HepG2 (cell line): ENCODE results near the gene TM4SF4. TPM values are rescaled to one million over a fixed set of nuclear protein-coding genes. Genes with fewer than 3 reads are reported as not detected.

ENCODE experiments used
- ATAC-seq: fragments of 200-7000 bp; cut with Tn5 transposase; 3 replicates; pipeline ENCODE4 v1.9.1; 2020; ENCODE audit warnings: mild to moderate bottlenecking, moderate library complexity
- BruUV-seq: library from RNA; stranded (reverse); fragments of 400-500 nt; replicated peaks from 2 replicates; lab custom pipeline; 2021; lab: Mats Ljungman, UMichigan
- CTCF ChIA-PET: fragments of 300-600 bp; formaldehyde crosslinking; extraction: SDS; loops from one replicate; lab custom pipeline; 2021; ENCODE audit warnings: low total read pairs, inconsistent platforms, low intra/inter-chr PET ratio; lab: Yijun Ruan, JAX
- POLR2A ChIA-PET: fragments of 350-600 bp; sonication (Branson Sonifier 250); formaldehyde crosslinking; loops from one replicate; lab custom pipeline; 2020; ENCODE audit warnings: antibody characterized with exemption, inconsistent platforms; lab: Yijun Ruan, JAX
- DNase-seq: peaks from one replicate; pipeline ENCODE4 v3.0.0-alpha.2; 2015; ENCODE audit warnings: low spot score
- FAIRE-seq: peaks from 3 replicates; lab custom pipeline; 2011; peaks lifted over from hg19 to GRCh38; lab: Jason Lieb, UNC
- H2AFZ ChIP-seq: one replicate; pipeline ENCODE4 v1.6.1; 2011; ENCODE audit warnings: low read length, inconsistent platforms
- H3K27ac ChIP-seq: fragments of 300-600 bp; 3 replicates; pipeline ENCODE4 v1.8.0; 2011; ENCODE audit warnings: mixed run types, mild to moderate bottlenecking, mixed read lengths, low read length, inconsistent platforms; ENCODE audit not compliant: insufficient read depth; ENCODE audit errors: extremely low read length
- H3K27me3 ChIP-seq, 2 experiments: fragments of 200-600 bp in 1 of 2; 2 replicates in 1 of 2; 3 replicates in 1 of 2; pipeline versions ENCODE4 v1.6.0 to v1.8.0; 2011; ENCODE audit warnings: low read length in 2 of 2, mild to moderate bottlenecking in 2 of 2, moderate library complexity in 2 of 2, inconsistent platforms in 1 of 2; ENCODE audit not compliant: insufficient read depth in 2 of 2, control insufficient read depth in 1 of 2
- H3K36me3 ChIP-seq, 2 experiments: fragments of 200-600 bp in 1 of 2; replicated peaks in 1 of 2; 2 replicates in 1 of 2; 3 replicates in 1 of 2; pipeline versions ENCODE4 v1.5.1 to v1.8.0; 2011; ENCODE audit warnings: low read length in 2 of 2, inconsistent platforms in 1 of 2; ENCODE audit not compliant: insufficient read depth in 2 of 2, control insufficient read depth in 1 of 2
- H3K4me1 ChIP-seq: 2 replicates; pipeline ENCODE4 v1.5.1; 2012; ENCODE audit warnings: low read length, inconsistent platforms; ENCODE audit not compliant: insufficient read depth
- H3K4me2 ChIP-seq: 2 replicates; pipeline ENCODE4 v1.6.0; 2011; ENCODE audit warnings: low read depth, low read length, inconsistent platforms
- H3K4me3 ChIP-seq, 3 experiments: fragments of 200-600 bp in 1 of 3; sonication (generic), shearing (Covaris generic) in 1 of 3; replicated peaks in 1 of 3; 2 replicates each; pipeline ENCODE4 v1.5.1; 2011 to 2016; ENCODE audit warnings: low read length in 3 of 3, inconsistent platforms in 2 of 3, low read depth in 2 of 3, mild to moderate bottlenecking in 2 of 3, control low read depth in 1 of 3, mixed read lengths in 1 of 3; ENCODE audit not compliant: insufficient read depth in 1 of 3
- H3K79me2 ChIP-seq: one replicate; pipeline ENCODE4 v1.6.1; 2011; ENCODE audit warnings: low read length, inconsistent platforms; ENCODE audit not compliant: insufficient read depth
- H3K9ac ChIP-seq: 2 replicates; pipeline ENCODE4 v1.6.0; 2011; ENCODE audit warnings: mild to moderate bottlenecking, low read depth, low read length, inconsistent platforms; ENCODE audit not compliant: insufficient read depth
- H3K9me3 ChIP-seq: 2 replicates; pipeline ENCODE4 v1.5.1; 2012; ENCODE audit warnings: mild to moderate bottlenecking, low read length
- H4K20me1 ChIP-seq: 2 replicates; pipeline ENCODE4 v1.6.0; 2011; ENCODE audit warnings: inconsistent platforms, mild to moderate bottlenecking, low read length, moderate library complexity; ENCODE audit not compliant: insufficient read depth
- ARNTL ChIP-seq: sonication (generic); formaldehyde crosslinking; IDR thresholded peaks from 2 replicates; pipeline ENCODE4 v1.4.0; 2020; ENCODE audit warnings: mild to moderate bottlenecking, missing genetic modification reagents
- IKZF5 ChIP-seq: IDR thresholded peaks from 2 replicates; pipeline ENCODE4 v1.6.1; 2018; ENCODE audit warnings: missing genetic modification reagents, mild to moderate bottlenecking, missing compliant biosample characterization
- KIAA2018 ChIP-seq: sonication (generic); formaldehyde crosslinking; IDR thresholded peaks from 2 replicates; pipeline ENCODE4 v1.5.0; 2020; ENCODE audit warnings: mild to moderate bottlenecking, missing genetic modification reagents, borderline replicate concordance
- PAX8 ChIP-seq: sonication (generic); formaldehyde crosslinking; IDR thresholded peaks from 2 replicates; pipeline ENCODE4 v1.8.0; 2022; ENCODE audit warnings: mild to moderate bottlenecking, missing genetic modification reagents, borderline replicate concordance
- SRF ChIP-seq: IDR thresholded peaks from 2 replicates; pipeline ENCODE4 v1.6.1; 2011; ENCODE audit warnings: mild to moderate bottlenecking, low read depth, low read length, moderate library complexity
- ZFP90 ChIP-seq: sonication (generic); formaldehyde crosslinking; IDR thresholded peaks from 2 replicates; pipeline ENCODE4 v1.8.0; 2022; ENCODE audit warnings: missing genetic modification reagents, mild to moderate bottlenecking, inconsistent platforms, borderline replicate concordance
- ZKSCAN8 ChIP-seq: IDR thresholded peaks from 2 replicates; pipeline ENCODE4 v1.6.1; 2016; ENCODE audit warnings: borderline replicate concordance, missing genetic modification reagents, missing compliant biosample characterization
- ZNF10 ChIP-seq: sonication (generic); formaldehyde crosslinking; IDR thresholded peaks from 2 replicates; pipeline ENCODE4 v1.4.0; 2020; ENCODE audit warnings: mild to moderate bottlenecking, low read depth, missing genetic modification reagents, borderline replicate concordance
- ZNF224 ChIP-seq: sonication (generic); formaldehyde crosslinking; IDR thresholded peaks from 2 replicates; pipeline ENCODE4 v1.5.0; 2020; ENCODE audit warnings: mild to moderate bottlenecking, missing genetic modification reagents
- ZNF557 ChIP-seq: sonication (generic); formaldehyde crosslinking; IDR thresholded peaks from 2 replicates; pipeline ENCODE4 v1.4.0; 2020; ENCODE audit warnings: missing genetic modification reagents
- ZNF781 ChIP-seq: sonication (generic); formaldehyde crosslinking; IDR thresholded peaks from 2 replicates; pipeline ENCODE4 v1.5.1; 2020; ENCODE audit warnings: borderline replicate concordance, mild to moderate bottlenecking, missing genetic modification reagents; ENCODE audit errors: not compliant biosample characterization
- ZNF784 ChIP-seq: sonication (generic); formaldehyde crosslinking; IDR thresholded peaks from 2 replicates; pipeline ENCODE4 v1.5.1; 2020; ENCODE audit warnings: missing genetic modification reagents, mild to moderate bottlenecking, borderline replicate concordance
- WGBS: methylation state at CpG from one replicate; pipeline ENCODE4 v1.1.6; 2017; ENCODE audit warnings: low lambda C conversion rate; 5-methylcytosine and 5-hydroxymethylcytosine counted together
- in situ Hi-C: cut with HindIII; loops from 2 replicates; pipeline ENCODE4 v1.10.0; 2017; ENCODE audit warnings: low pct_unique_long_range_greater_than_20kb; ENCODE audit not compliant: extremely low pct_ligation_motif_present
- intact Hi-C: fragments of 100-400 bp; cut with micrococcal nuclease; formaldehyde crosslinking; loops from one replicate; pipeline ENCODE4 v1.10.0; 2022; ENCODE audit not compliant: unreplicated experiment
- polyA plus RNA-seq, 8 experiments: library from polyadenylated mRNA; depleted of rRNA in 3 of 8; stranded (reverse) in 7 of 8; unstranded in 1 of 8; fragments of >200 nt; fragmentation: Illumina TruSeq in 4 of 8; extraction: Trizol in 4 of 8; gene quantifications; 2 replicates each; pipeline versions ENCODE4 v1.2.1 to v1.2.3, GENCODE V29; 2011 to 2016; ENCODE audit warnings: low read depth in 4 of 8, missing spikeins in 1 of 8, mixed read lengths in 1 of 8; ENCODE audit not compliant: insufficient read depth in 1 of 8
- total RNA-seq, 5 experiments: library from RNA; depleted of rRNA; stranded (reverse); fragments of >200 nt; fragmentation: Illumina TruSeq; extraction: Trizol; gene quantifications; 2 replicates each; pipeline ENCODE4 v1.2.3, GENCODE V29; 2016; ENCODE audit warnings: low read depth in 1 of 5

TM4SF4 gene
- total and polyA plus RNA-seq, 2 of the 13 experiments (the other 11 are each of a cell fraction or from before 2014, with no cell fraction given): 0.63 to 0.95 TPM

GRCh38 chr3:149486726-149487125 is 12.2 kb downstream of the TM4SF4 start:
- ATAC-seq (no peak), FAIRE-seq (no peak)
- no peaks in the 10 kb centered on the region for H3K36me3 ChIP-seq
- no peaks in the 10 kb centered on the region for H3K27me3 ChIP-seq
- no peak overlapping the region for H3K4me2 ChIP-seq
- CTCF ChIA-PET: interaction anchor here (1.3 kb wide), 1 partner anchor 93 kb away, joined by 6 read pairs; no protein-coding TSS in a partner anchor
- H3K9me3 ChIP-seq: no peaks in the 10 kb centered on the region
- intact Hi-C loops: loop anchor here (10.0 kb wide), 1 partner anchor 212 kb away; no protein-coding TSS in a partner anchor
- BruUV-seq: no TSS peak
- H2AFZ ChIP-seq: no peak overlapping the region
- no peak overlapping the region for H3K9ac ChIP-seq
- POLR2A ChIA-PET: no interaction called here
- no peak overlapping the region for H3K27ac ChIP-seq
- TF ChIP-seq ZNF224 (CRISPR knock-in tag) (no peak), ZNF781 (CRISPR knock-in tag) (no peak), ZKSCAN8 (CRISPR knock-in tag) (no peak), IKZF5 (CRISPR knock-in tag) (no peak), ZNF784 (CRISPR knock-in tag) (no peak), PAX8 (no peak), KIAA2018 (CRISPR knock-in tag) (no peak), ZNF557 (CRISPR knock-in tag) (no peak), SRF (no peak), ZFP90 (no peak), ZNF10 (no peak), ARNTL (no peak)
- TF ChIP-seq, all 625 proteins: peak for 0
- Histone ChIP-seq H4K20me1 (no peaks in the 10 kb centered on the region), H3K4me1 (peaks cover 3% of the 10 kb centered on the region; the same call in 1 of the 2 replicates), H3K4me3 (no peak overlapping the region), H3K79me2 (no peaks in the 10 kb centered on the region)
- in situ Hi-C loops: loop anchor here (10.0 kb wide), 2 partner anchors 362 to 532 kb away; partner anchors contain the start of gene HPS3
- DNase-seq: no peak
- WGBS: 74% methylated on average over 5 of the region's 5 CpGs
